Measurements from ENCODE around the gene RBM47. TPM values are rescaled to one million over a fixed set of nuclear protein-coding genes. Genes with fewer than 3 reads are reported as not detected.

Gene RBM47
- total and polyA plus RNA-seq, 7 experiments from 2014 or later, result 0.17 to 47.2 (median 1.9) TPM

- H3K4me3 ChIP-seq (ENCODE audit: low read length), result no peak overlapping the region
- no peak overlapping the region for H3K27ac Mint-ChIP-seq
- peaks cover 0 to 10% (median 0%) of the 10 kb centered on the region in 5 donors for H3K27me3 Mint-ChIP-seq
- no peak for DNase-seq
- no peaks in the 10 kb centered on the region for H3K9me3 ChIP-seq (ENCODE audit: control insufficient read depth in 2 of 3, low read length in 3 of 3)
- H3K9me3 Mint-ChIP-seq, result no peaks in the 10 kb centered on the region
- intact Hi-C loops (cut with micrococcal nuclease), result no loop called here
- ChIA-PET CTCF (interaction anchor here (0.6 to 0.9 kb wide), 2 partner anchors 69 to 73 kb away, joined by 3 read pairs; no protein-coding TSS in a partner anchor), POLR2A (no interaction called here)
- peaks cover 0 to 6% (median 3%) of the 10 kb centered on the region in 7 donors for H3K4me1 Mint-ChIP-seq
- no peaks in the 10 kb centered on the region for H3K27me3 ChIP-seq (ENCODE audit: control insufficient read depth in 2 of 2, insufficient read depth in 2 of 2, low read length in 2 of 2)
- no peak for ATAC-seq
- no peak overlapping the region for H3K4me3 Mint-ChIP-seq
- H3K36me3 ChIP-seq (ENCODE audit: control insufficient read depth in 2 of 3, insufficient read depth in 3 of 3, low read length in 3 of 3), result no peaks in the 10 kb centered on the region
- no peak overlapping the region for H3K27ac ChIP-seq (ENCODE audit: low read depth, low read length)
- H3K4me1 ChIP-seq (ENCODE audit: control insufficient read depth in 2 of 2, insufficient read depth in 2 of 2, low read length in 2 of 2), result no peaks in the 10 kb centered on the region
- no peaks in the 10 kb centered on the region for H3K36me3 Mint-ChIP-seq
Observed at GRCh38 chr4:40389986-40390385, 239.7 kb downstream of the RBM47 start.

DNA sequence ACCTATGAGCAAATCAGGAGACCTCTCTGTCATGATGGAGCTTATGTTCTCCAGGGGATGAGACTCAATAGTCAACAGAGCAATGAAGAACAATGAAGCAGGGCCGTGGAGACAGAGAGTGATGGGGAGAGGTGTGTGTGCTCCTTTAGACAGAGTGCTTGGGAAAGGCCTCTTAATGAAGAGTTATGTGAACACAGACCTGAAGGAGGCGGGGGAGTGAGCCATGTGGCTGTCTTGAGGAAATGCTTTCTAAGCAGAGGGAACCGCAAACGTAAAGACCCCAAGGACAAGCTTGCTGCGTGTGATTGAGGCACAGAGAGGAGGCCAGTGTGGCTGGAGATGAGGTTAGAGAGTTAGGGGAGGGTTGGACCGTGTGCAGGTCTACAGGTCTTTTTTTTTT lies 241.4 kb downstream of the RBM47 start:
- H3K4me1 Mint-ChIP-seq, result peaks cover 0 to 7% (median 3%) of the 10 kb centered on the region in 7 donors
- no peak overlapping the region for H3K27ac Mint-ChIP-seq
- ATAC-seq (no peak), DNase-seq (no peak)
- CTCF ChIA-PET, result no interaction called here
- Histone ChIP-seq H3K27me3 (ENCODE audit: control insufficient read depth in 2 of 2, insufficient read depth in 2 of 2, low read length in 2 of 2) (no peaks in the 10 kb centered on the region), H3K4me3 (ENCODE audit: low read length) (no peak overlapping the region), H3K4me1 (ENCODE audit: control insufficient read depth in 2 of 2, insufficient read depth in 2 of 2, low read length in 2 of 2) (no peaks in the 10 kb centered on the region), H3K9me3 (ENCODE audit: control insufficient read depth in 2 of 3, low read length in 3 of 3) (no peaks in the 10 kb centered on the region), H3K27ac (ENCODE audit: low read depth, low read length) (no peak overlapping the region), H3K36me3 (ENCODE audit: control insufficient read depth in 2 of 3, insufficient read depth in 3 of 3, low read length in 3 of 3) (no peaks in the 10 kb centered on the region)
- no peaks in the 10 kb centered on the region for H3K36me3 Mint-ChIP-seq
- POLR2A ChIA-PET, result no interaction called here
- H3K4me3 Mint-ChIP-seq, result no peak overlapping the region
- H3K27me3 Mint-ChIP-seq, result peaks cover 0 to 11% (median 0%) of the 10 kb centered on the region in 5 donors
- intact Hi-C loops (cut with micrococcal nuclease), result no loop called here
- H3K9me3 Mint-ChIP-seq, result no peaks in the 10 kb centered on the region

DNA sequence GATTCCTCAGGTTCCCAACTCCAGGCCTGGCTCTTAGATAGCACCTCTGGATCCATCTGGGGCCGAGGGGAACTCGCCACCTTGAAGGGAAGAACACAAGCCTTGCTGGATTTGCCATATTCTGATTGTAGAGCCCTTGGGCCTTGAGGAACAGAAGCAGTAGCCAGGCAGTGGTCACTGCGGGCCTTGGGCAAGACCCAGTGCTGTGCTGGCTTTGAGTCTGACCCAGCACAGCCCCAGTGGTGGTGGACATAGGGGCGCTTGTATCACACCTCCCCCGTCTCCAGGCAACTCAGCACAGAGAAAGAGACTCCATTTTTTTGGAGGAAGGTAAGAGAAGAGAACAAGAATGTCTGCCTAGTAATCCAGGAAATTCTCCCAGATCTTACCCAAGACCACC lies 249.0 kb downstream of the RBM47 start:
- H3K27me3 ChIP-seq (ENCODE audit: control insufficient read depth in 2 of 2, insufficient read depth in 2 of 2, low read length in 2 of 2), result no peaks in the 10 kb centered on the region
- H3K36me3 Mint-ChIP-seq, result no peaks in the 10 kb centered on the region
- H3K4me3 ChIP-seq (ENCODE audit: low read length), result no peak overlapping the region
- peaks cover 0 to 2% (median 0%) of the 10 kb centered on the region in 11 donors for H3K9me3 Mint-ChIP-seq
- no peak overlapping the region for H3K27ac ChIP-seq (ENCODE audit: low read depth, low read length)
- ChIA-PET POLR2A (no interaction called here), CTCF (no interaction called here)
- no peaks in the 10 kb centered on the region for H3K4me1 ChIP-seq (ENCODE audit: control insufficient read depth in 2 of 2, insufficient read depth in 2 of 2, low read length in 2 of 2)
- H3K9me3 ChIP-seq (ENCODE audit: control insufficient read depth in 2 of 3, low read length in 3 of 3), result no peaks in the 10 kb centered on the region
- H3K4me1 Mint-ChIP-seq, result peaks cover 0 to 8% (median 0%) of the 10 kb centered on the region in 7 donors
- DNase-seq (no peak), ATAC-seq (no peak)
- H3K4me3 Mint-ChIP-seq, result no peak overlapping the region
- intact Hi-C loops (cut with micrococcal nuclease), result no loop called here
- no peaks in the 10 kb centered on the region for H3K36me3 ChIP-seq (ENCODE audit: control insufficient read depth in 2 of 3, insufficient read depth in 3 of 3, low read length in 3 of 3)
- peaks cover 0 to 11% (median 0%) of the 10 kb centered on the region in 5 donors for H3K27me3 Mint-ChIP-seq
- no peak overlapping the region for H3K27ac Mint-ChIP-seq

- H3K27ac Mint-ChIP-seq, result no peak overlapping the region
- CTCF ChIA-PET, result no interaction called here
Observed at GRCh38 chr4:40379248-40379647, 250.4 kb downstream of the RBM47 start.

GRCh38 chr4:40378619-40379018 lies 251.0 kb downstream of the RBM47 start:
- no peaks in the 10 kb centered on the region for H3K36me3 ChIP-seq (ENCODE audit: control insufficient read depth in 2 of 3, insufficient read depth in 3 of 3, low read length in 3 of 3)

More at GRCh38 chr4:40379248-40379647, 250.4 kb downstream of the RBM47 start:
- H3K27me3 Mint-ChIP-seq, result peaks cover 0 to 8% (median 0%) of the 10 kb centered on the region in 5 donors
- H3K4me3 Mint-ChIP-seq, result no peak overlapping the region
- H3K36me3 Mint-ChIP-seq, result no peaks in the 10 kb centered on the region
- no peaks in the 10 kb centered on the region for H3K27me3 ChIP-seq (ENCODE audit: control insufficient read depth in 2 of 2, insufficient read depth in 2 of 2, low read length in 2 of 2)
- H3K4me1 Mint-ChIP-seq, result peaks cover 0 to 7% (median 0%) of the 10 kb centered on the region in 7 donors
- H3K4me1 ChIP-seq (ENCODE audit: control insufficient read depth in 2 of 2, insufficient read depth in 2 of 2, low read length in 2 of 2), result no peaks in the 10 kb centered on the region
- POLR2A ChIA-PET, result interaction anchor here (1.1 kb wide), 1 partner anchor 13 kb away, joined by 4 read pairs; no protein-coding TSS in a partner anchor
- ATAC-seq (no peak), DNase-seq (no peak)
- H3K9me3 ChIP-seq (ENCODE audit: control insufficient read depth in 2 of 3, low read length in 3 of 3), result no peaks in the 10 kb centered on the region
- peaks cover 0 to 2% (median 0%) of the 10 kb centered on the region in 11 donors for H3K9me3 Mint-ChIP-seq
- H3K27ac ChIP-seq (ENCODE audit: low read depth, low read length), result no peak overlapping the region
- H3K4me3 ChIP-seq (ENCODE audit: low read length), result no peak overlapping the region
- H3K36me3 ChIP-seq (ENCODE audit: control insufficient read depth in 2 of 3, insufficient read depth in 3 of 3, low read length in 3 of 3), result no peaks in the 10 kb centered on the region
- intact Hi-C loops (cut with micrococcal nuclease), result no loop called here

DNA sequence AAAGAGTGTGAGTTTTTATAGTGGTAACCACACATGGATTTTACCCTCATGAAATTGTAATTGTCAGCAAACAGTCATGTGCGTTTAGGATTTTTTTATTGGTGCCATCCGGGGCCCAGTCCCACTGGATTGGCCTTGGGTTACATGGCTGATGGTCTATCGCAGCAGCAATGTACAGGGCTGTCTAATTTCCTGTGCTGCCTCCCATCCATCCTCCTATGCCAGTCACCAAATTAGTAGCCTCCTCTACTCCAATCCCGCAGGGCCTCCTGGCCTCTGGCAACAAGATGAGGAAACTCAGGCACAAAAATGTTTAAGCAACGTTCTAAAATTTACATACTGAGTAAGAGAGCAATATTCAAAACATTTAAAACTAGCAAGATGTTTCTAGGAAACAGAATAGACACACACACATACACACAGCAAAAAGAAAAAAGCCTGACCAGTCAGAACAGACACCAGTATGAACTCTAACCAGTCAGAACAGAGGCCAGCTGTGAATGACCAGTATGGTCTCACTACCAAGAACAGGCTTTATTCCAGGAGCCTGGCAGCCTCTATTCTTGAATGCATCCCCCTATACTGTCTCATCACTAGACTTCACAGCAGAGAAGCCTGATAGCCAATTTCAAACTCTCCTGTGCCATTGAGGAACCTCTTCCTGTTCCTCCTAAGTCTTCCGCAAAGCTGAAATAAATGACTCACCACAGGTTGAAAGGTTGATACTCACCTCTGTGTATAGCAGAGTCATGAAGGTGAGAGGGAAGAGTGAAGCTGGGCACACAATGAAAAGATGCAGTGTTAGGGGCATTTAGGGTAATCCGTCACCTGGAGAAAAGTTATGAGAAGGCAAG lies 251.9 kb downstream of the RBM47 start:
- no peaks in the 10 kb centered on the region for H3K36me3 Mint-ChIP-seq
- ChIA-PET POLR2A (interaction anchor here (1.1 kb wide), 1 partner anchor 14 kb away, joined by 4 read pairs; no protein-coding TSS in a partner anchor), CTCF (no interaction called here)
- intact Hi-C loops (cut with micrococcal nuclease), result no loop called here
- no peak overlapping the region for H3K4me3 ChIP-seq (ENCODE audit: low read length)
- H3K36me3 ChIP-seq (ENCODE audit: control insufficient read depth in 2 of 3, insufficient read depth in 3 of 3, low read length in 3 of 3), result no peaks in the 10 kb centered on the region
- DNase-seq, result no peak
- H3K27ac ChIP-seq (ENCODE audit: low read depth, low read length), result no peak overlapping the region
- H3K9me3 Mint-ChIP-seq, result peaks cover 0 to 2% (median 0%) of the 10 kb centered on the region in 11 donors
- no peaks in the 10 kb centered on the region for H3K27me3 ChIP-seq (ENCODE audit: control insufficient read depth in 2 of 2, insufficient read depth in 2 of 2, low read length in 2 of 2)
- H3K4me3 Mint-ChIP-seq, result no peak overlapping the region
- H3K4me1 Mint-ChIP-seq, result peaks cover 0 to 7% (median 0%) of the 10 kb centered on the region in 7 donors
- no peaks in the 10 kb centered on the region for H3K9me3 ChIP-seq (ENCODE audit: control insufficient read depth in 2 of 3, low read length in 3 of 3)
- no peaks in the 10 kb centered on the region for H3K4me1 ChIP-seq (ENCODE audit: control insufficient read depth in 2 of 2, insufficient read depth in 2 of 2, low read length in 2 of 2)
- ATAC-seq, result peak; percentile 38
- H3K27me3 Mint-ChIP-seq, result peaks cover 0 to 8% (median 0%) of the 10 kb centered on the region in 5 donors
- no peak overlapping the region for H3K27ac Mint-ChIP-seq

More at GRCh38 chr4:40378619-40379018, 251.0 kb downstream of the RBM47 start:
- no peaks in the 10 kb centered on the region for H3K9me3 ChIP-seq (ENCODE audit: control insufficient read depth in 2 of 3, low read length in 3 of 3)
- no peaks in the 10 kb centered on the region for H3K4me1 ChIP-seq (ENCODE audit: control insufficient read depth in 2 of 2, insufficient read depth in 2 of 2, low read length in 2 of 2)
- Mint-ChIP-seq H3K36me3 (no peaks in the 10 kb centered on the region), H3K27me3 (peaks cover 0 to 8% (median 0%) of the 10 kb centered on the region in 5 donors), H3K4me1 (peaks cover 0 to 7% (median 0%) of the 10 kb centered on the region in 7 donors), H3K27ac (no peak overlapping the region), H3K4me3 (no peak overlapping the region), H3K9me3 (peaks cover 0 to 2% (median 0%) of the 10 kb centered on the region in 11 donors)
- no peak overlapping the region for H3K27ac ChIP-seq (ENCODE audit: low read depth, low read length)
- ATAC-seq, result no peak
- CTCF ChIA-PET, result no interaction called here
- intact Hi-C loops (cut with micrococcal nuclease), result no loop called here
- no peak overlapping the region for H3K4me3 ChIP-seq (ENCODE audit: low read length)
- POLR2A ChIA-PET, result interaction anchor here (1.1 kb wide), 1 partner anchor 13 kb away, joined by 4 read pairs; no protein-coding TSS in a partner anchor
- H3K27me3 ChIP-seq (ENCODE audit: control insufficient read depth in 2 of 2, insufficient read depth in 2 of 2, low read length in 2 of 2), result no peaks in the 10 kb centered on the region
- no peak for DNase-seq

All from naive thymus-derived CD4-positive, alpha-beta T cell (primary cell).